ENCODE results near the gene TYR.
"Not testable (repeated sequence)": the region's sequence is repeated elsewhere in the genome, so short reads cannot be mapped to it uniquely, and the experiment has no call there.

TYR gene

GRCh38 chr11:89177691-89178231 is at the start of gene TYR:
Gene TYR, plus strand, starts transcription at chr11:89177875. Its CDS starts 79 bp downstream, at chr11:89177954.
- no peak for DNase-seq

- DNase-seq: no peak
These were observed 41.1 kb upstream of the TYR start for GRCh38 chr11:89136606-89137005.

GRCh38 chr11:89147229-89147628 is 30.4 kb upstream of the TYR start:
- no peak for DNase-seq

GRCh38 chr11:89159974-89160373 is 17.7 kb upstream of the TYR start:
- no peak for DNase-seq

- DNase-seq: no peak
These were observed 15.7 kb upstream of the TYR start for GRCh38 chr11:89161949-89162348.

GRCh38 chr11:89163686-89164085 is 14.0 kb upstream of the TYR start:
- no peak for DNase-seq

GRCh38 chr11:89168396-89168795 is 9.3 kb upstream of the TYR start:
- no peak for DNase-seq

- no peak for DNase-seq
These were observed 1.9 kb upstream of the TYR start for GRCh38 chr11:89175796-89176195.

GRCh38 chr11:89176938-89177337 is 737 bp upstream of the TYR start:
- no peak for DNase-seq

GRCh38 chr11:89181111-89181510 is 3.4 kb downstream of the TYR start:
- DNase-seq: no peak

- no peak for DNase-seq
These were observed 5.3 kb downstream of the TYR start for GRCh38 chr11:89182773-89183518.

- DNase-seq: no peak
These were observed 6.3 kb downstream of the TYR start for GRCh38 chr11:89184021-89184420.

- no peak for DNase-seq
These were observed 12.1 kb downstream of the TYR start for GRCh38 chr11:89189776-89190175.

- DNase-seq: no peak
These were observed 23.5 kb downstream of the TYR start for GRCh38 chr11:89201138-89201537.

- no peak for DNase-seq
These were observed 26.1 kb downstream of the TYR start for GRCh38 chr11:89203814-89204213.

- DNase-seq: no peak
These were observed 27.7 kb downstream of the TYR start for GRCh38 chr11:89205378-89205777.

- DNase-seq: no peak
These were observed 43.1 kb downstream of the TYR start for GRCh38 chr11:89220684-89221339.

- DNase-seq: no peak
These were observed 57.4 kb downstream of the TYR start for GRCh38 chr11:89235083-89235482.

- DNase-seq: no peak
These were observed 58.3 kb downstream of the TYR start for GRCh38 chr11:89235976-89236375.

GRCh38 chr11:89247007-89247406 is 69.3 kb downstream of the TYR start:
- DNase-seq: not testable (repeated sequence)

GRCh38 chr11:89249196-89249595 is 71.5 kb downstream of the TYR start:
- DNase-seq: no peak

- DNase-seq: not testable (repeated sequence)
These were observed 83.8 kb downstream of the TYR start for GRCh38 chr11:89261483-89261882.

- no peak for DNase-seq
These were observed 90.1 kb downstream of the TYR start for GRCh38 chr11:89267660-89268302.
